ENCODE results near the gene TMA7. TPM values are rescaled to one million over a fixed set of nuclear protein-coding genes. Genes with fewer than 3 reads are reported as not detected.

TMA7 gene
- total and polyA plus RNA-seq, 2 of the 13 experiments (the other 11 are each of a cell fraction or from before 2014, with no cell fraction given): 100 to 486 TPM

GRCh38 chr3:48422272-48422671 lies 17.8 kb upstream of the TMA7 start (continued):
- TF ChIP-seq ZNF280D (CRISPR knock-in tag; IDR thresholded peaks at IDR 0.05): no peak
- no peak for TF ChIP-seq NFATC3 (CRISPR knock-in tag; IDR thresholded peaks at IDR 0.05)
- TF ChIP-seq CTCF (CRISPR knock-in tag; IDR thresholded peaks at IDR 0.05): peak; percentile 61
- TF ChIP-seq RFX1 (IDR thresholded peaks at IDR 0.05): no peak
- no peak for TF ChIP-seq ZBTB21 (CRISPR knock-in tag; IDR thresholded peaks at IDR 0.05)
- TF ChIP-seq ZNF687 (CRISPR knock-in tag; IDR thresholded peaks at IDR 0.05): peak; percentile 50; the same call in 1 of the 2 replicates
- no peak for TF ChIP-seq TBX3 (IDR thresholded peaks at IDR 0.05; ENCODE audit: borderline replicate concordance)
